HG03103 (cell line): Measurements from ENCODE around the gene TYR.
"Not testable (repeated sequence)": the region's sequence is repeated elsewhere in the genome, so short reads cannot be mapped to it uniquely, and the experiment has no call there.

Experiments
- ATAC-seq: cut with Tn5 transposase; IDR thresholded peaks from one replicate; pipeline ENCODE4 v1.9.1; 2021; ENCODE audit warnings: low read depth; ENCODE audit not compliant: unreplicated experiment

The TYR gene

GRCh38 chr11:89177691-89178231 is at the start of gene TYR:
TYR (plus strand) TSS chr11:89177875; CDS start chr11:89177954, 79 bp downstream.
- no peak for ATAC-seq

GRCh38 chr11:89136606-89137005 is 41.1 kb upstream of the TYR start:
- no peak for ATAC-seq

GRCh38 chr11:89147229-89147628 is 30.4 kb upstream of the TYR start:
- no peak for ATAC-seq

- no peak for ATAC-seq
Observed at GRCh38 chr11:89159974-89160373, 17.7 kb upstream of the TYR start.

GRCh38 chr11:89161949-89162348 is 15.7 kb upstream of the TYR start:
- no peak for ATAC-seq

GRCh38 chr11:89163686-89164085 is 14.0 kb upstream of the TYR start:
- ATAC-seq: no peak

- no peak for ATAC-seq
Observed at GRCh38 chr11:89168396-89168795, 9.3 kb upstream of the TYR start.

- ATAC-seq: no peak
Observed at GRCh38 chr11:89175796-89176195, 1.9 kb upstream of the TYR start.

GRCh38 chr11:89176938-89177337 is 737 bp upstream of the TYR start:
- no peak for ATAC-seq

- no peak for ATAC-seq
Observed at GRCh38 chr11:89181111-89181510, 3.4 kb downstream of the TYR start.

- no peak for ATAC-seq
Observed at GRCh38 chr11:89182773-89183518, 5.3 kb downstream of the TYR start.

GRCh38 chr11:89184021-89184420 is 6.3 kb downstream of the TYR start:
- ATAC-seq: no peak

GRCh38 chr11:89189776-89190175 is 12.1 kb downstream of the TYR start:
- ATAC-seq: no peak

- ATAC-seq: no peak
Observed at GRCh38 chr11:89201138-89201537, 23.5 kb downstream of the TYR start.

- ATAC-seq: no peak
Observed at GRCh38 chr11:89203814-89204213, 26.1 kb downstream of the TYR start.

- ATAC-seq: no peak
Observed at GRCh38 chr11:89205378-89205777, 27.7 kb downstream of the TYR start.

- ATAC-seq: no peak
Observed at GRCh38 chr11:89220684-89221339, 43.1 kb downstream of the TYR start.

GRCh38 chr11:89235083-89235482 is 57.4 kb downstream of the TYR start:
- no peak for ATAC-seq

- ATAC-seq: no peak
Observed at GRCh38 chr11:89235976-89236375, 58.3 kb downstream of the TYR start.

GRCh38 chr11:89247007-89247406 is 69.3 kb downstream of the TYR start:
- ATAC-seq: not testable (repeated sequence)

GRCh38 chr11:89249196-89249595 is 71.5 kb downstream of the TYR start:
- no peak for ATAC-seq

GRCh38 chr11:89261483-89261882 is 83.8 kb downstream of the TYR start:
- not testable (repeated sequence) for ATAC-seq
